CD4-positive, alpha-beta T cell treated with Interleukin-17A for 1 hour (primary cell): ENCODE results near the gene VTI1A.

Experiments
- DNase-seq: peaks from one replicate; pipeline ENCODE4 v3.0.0-alpha.2; 2020

The VTI1A gene

DNA sequence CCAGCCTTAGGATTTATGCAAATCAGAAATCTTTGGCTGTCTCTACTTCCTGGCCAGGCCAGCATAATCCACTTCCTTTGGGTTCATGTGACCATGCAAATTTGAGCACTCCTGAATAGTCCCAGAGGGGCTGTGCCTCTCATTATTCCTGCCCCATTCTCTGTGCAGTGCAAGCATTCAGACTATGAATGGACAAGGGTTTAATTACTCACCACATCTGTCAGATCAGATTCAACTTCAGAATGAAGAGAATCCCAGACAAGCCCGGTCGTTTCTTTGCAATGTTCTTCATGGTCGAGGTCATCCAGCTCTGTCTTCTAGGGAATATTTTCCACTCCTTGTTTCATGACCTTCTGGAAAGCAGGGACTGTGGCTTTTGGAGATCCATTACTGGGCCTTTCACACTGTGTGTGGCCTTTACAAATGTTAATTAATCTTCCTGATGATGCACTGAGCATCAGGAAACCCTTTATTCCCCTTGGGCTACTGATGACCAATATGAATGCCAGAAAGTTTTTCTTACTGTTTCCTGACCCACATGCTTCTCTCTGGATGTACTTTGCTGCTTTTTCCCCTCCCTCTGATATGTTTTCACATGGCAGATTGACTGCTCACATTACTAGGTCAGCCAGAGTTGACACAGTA is 285.4 kb downstream of the VTI1A start:
- DNase-seq, result no peak

DNA sequence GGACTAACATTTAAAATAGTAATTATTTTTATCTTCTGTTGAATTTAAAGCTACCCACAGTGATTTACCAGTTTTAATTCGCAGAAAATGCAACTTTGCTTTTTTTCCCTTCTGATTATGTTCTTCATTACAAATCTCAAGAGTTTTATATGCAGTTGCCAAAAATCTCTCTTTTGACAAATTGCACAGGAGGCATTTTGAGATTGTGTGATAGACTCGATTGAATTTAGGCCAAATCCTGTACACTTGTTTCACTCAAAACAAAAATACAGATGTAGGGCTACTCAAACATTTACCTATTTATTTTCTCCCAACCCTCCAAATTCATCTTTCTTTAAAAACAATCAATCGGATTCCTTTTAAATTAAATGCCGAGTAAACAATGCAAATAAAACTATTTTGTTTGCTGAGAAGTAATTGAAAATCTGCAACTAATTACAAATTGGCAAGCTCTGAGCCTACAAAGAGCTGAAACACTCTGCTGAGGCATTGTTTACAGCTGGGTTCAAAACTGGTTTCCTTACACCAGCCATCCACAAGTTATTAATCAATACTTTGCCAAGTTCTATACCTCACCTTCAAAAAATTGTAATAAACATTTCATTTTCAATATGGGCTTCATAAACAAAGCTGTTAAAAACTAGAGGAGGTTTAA is 288.2 kb downstream of the VTI1A start:
- DNase-seq, result no peak

DNA sequence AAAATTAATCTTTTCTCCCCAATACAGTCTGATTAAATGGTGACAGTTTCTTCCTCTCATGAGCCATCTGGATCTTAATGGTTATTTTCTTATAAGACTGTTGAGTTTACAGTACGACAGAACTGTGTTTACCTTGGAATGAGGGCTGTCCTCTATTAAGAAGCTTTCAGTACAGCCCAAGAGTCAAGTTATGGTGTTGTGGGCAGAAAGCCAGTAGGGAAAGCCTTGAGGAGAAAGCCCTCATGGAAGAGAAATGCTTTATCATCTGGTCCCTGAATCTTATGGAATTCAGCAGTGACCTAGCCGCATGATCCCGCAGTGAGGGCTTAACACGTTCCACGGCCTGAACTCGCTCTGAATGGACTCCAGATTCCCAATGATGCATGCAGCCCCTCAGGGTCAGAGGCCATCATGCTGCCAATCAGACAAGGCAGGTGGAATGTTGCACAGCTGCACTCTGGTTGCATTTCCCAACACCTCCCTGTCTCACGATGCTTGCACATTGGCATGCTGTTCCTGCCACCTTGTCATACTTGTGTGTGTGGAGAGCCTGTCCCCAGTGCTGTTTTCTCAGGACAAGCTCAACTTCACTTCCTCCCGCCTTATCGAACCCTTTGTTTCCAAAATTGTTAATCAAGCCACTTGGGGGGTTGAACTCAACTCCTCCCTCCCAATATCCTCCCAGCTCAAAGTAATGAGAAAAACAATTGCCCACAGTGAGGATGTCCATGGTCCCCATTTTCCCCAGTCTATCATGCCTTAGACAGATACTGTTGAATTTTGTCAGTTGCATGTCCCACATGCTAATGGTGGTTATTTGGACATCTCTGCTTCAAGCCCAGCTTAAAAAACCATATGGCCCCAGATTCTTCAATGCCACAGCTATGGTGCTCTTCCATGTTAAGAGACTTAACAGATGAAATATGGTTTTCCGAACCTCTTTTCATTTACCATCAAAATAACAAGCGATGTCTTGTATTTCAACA is 291.9 kb downstream of the VTI1A start:
- DNase-seq, result no peak

DNA sequence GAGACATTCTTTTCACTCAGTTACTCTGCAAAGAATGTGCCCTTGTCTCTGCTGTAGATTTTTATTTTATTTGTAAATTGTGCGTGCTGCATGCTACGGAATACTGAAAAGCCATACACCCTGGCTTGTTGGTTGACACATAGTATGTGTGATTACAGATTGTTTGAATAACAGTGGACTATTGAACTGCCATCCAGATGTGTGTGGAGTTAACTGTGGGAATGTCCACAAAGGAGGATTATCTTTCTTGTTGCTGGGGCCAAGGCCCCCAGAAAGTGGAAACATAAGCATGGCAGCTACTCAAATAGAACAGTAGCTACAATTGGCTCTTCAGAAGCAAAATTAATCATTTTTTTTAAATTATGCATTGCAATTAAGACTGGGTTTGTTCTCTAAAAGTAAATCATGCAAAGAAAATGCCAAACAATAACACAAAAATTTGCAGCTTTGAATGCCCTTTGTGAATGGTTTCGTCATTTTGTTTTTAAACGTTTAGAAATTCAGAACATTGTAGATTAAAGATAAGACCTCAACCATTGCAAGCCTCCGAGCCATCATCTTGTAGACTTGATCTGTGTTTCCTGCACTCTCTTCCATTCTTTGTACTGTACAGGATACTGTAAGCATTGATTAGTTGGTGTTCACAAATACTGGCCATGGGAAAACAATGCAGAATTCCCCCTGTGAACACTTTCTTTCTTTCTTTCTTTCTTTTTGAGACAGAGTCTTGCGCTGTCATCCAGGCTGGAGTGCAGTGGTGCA is 292.8 kb downstream of the VTI1A start:
- no peak for DNase-seq

DNA sequence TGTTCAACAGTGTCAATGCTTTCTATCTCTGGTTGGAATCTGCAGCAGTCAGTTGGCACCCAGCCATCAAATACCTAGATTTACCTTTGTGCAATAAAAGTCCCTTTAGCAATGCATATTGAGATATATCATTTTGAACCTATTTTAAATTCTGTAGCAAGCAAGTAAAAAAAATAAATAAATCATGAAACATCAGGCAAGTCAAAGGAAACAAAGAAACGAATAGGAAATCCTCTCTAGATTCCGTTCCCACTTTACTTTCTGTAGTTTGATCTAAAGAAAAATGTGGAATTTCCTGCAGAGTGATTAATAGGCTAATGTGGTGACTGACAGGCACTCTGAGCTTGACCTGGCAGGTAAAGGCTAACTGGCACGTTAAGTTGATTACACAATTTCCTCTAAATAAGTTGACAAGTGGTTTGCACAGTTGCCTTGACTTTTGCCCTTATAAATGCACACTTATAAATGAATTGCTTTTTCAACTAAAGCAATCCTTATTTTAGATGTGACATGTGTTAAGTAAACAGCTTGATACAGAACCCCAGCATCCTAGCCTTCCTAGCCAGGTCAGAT is 294.9 kb downstream of the VTI1A start:
- no peak for DNase-seq

DNA sequence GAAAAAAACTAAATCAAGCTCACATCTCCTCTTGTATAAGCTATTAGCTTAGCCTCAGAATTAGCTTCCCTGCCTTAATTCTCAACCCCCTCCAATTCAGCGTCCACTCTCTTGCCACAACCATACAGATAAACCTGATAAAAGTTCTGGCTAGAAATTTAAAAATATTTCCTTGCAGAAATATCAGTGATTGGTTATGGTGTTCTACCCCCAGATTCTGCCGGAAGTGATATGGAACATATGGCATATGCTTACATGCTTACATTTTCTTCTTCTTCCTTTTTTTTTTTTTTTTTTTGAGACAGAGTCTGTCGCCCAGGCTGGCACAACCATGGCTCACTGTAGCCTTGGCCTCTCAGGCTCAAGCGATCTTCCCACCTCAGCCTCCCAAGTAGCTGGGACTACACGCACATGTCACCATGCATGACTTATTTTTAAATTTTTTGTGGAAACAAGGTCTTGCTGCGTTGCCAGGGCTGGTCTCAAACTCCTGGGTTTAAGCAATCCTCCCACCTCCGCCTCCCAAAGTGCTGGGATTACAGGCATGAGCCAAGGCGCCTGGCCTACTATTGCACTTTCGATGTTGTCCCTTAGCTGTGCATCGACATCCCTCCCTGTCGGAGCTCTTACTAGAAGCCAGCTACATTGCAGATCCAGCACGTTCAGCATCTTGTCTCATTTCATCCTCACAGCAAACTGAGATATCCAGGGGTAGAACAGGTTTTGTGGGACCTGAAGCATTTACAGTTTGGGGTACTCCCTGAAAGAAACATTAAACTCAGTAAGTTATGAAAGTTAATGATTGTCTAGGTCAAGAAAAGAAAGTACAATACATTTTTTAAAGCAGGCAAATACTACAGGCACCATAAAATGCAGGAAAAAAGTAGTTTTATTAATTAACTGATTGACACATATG is 297.4 kb downstream of the VTI1A start:
- no peak for DNase-seq

DNA sequence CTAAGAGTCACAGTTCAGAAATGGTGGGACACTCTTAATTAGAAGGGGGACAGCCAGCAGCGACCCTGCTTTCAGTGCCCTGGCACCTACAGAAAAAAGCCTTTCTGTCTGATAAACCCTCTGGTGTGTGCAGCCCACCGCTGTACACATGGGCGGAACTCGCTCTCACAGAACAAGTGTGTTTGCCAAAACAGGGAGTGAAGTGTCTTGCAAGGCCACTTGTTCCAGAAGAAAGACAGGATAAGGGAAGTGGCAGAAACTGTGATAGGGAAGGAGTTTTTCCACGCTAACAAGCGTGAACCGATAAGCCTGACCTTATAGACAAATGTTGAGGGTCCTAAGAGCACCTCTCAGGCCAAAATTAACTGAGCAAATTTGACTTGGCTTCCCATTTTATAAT is 299.3 kb downstream of the VTI1A start:
- no peak for DNase-seq

DNA sequence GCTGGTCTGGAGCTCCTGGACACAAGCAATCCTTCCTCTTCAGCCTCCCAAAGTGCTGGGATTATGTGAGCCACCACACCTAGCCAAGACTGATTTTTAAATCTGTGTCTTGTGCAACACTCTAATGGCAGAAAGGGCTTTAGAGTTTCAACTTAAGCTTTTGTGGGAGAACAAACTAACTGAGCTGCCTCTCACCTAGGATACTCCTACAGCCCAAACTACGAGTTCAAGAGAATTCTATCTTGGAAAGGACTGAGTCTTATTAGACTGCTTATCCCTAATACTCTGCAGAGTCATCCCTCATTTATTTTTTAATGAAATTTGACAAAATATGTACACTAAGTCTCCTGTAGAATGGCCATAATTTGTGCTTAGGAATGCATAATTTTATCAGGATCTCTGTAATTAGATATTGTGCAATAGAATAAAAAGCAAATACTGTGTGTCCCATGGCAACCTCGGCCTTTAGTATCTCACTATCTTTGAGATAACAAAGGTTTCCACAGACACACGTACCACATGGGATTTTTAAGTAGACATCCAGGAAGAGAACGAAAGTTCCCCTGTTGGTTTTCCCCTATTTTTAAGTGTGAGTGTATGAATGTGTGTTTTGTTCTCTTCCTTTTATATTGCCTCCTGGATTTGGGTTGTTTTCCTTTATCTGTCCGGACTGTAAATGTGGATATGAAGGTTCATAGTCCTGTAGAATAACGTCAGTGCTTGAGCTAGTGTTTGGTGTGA is 303.6 kb downstream of the VTI1A start:
- DNase-seq, result no peak

DNA sequence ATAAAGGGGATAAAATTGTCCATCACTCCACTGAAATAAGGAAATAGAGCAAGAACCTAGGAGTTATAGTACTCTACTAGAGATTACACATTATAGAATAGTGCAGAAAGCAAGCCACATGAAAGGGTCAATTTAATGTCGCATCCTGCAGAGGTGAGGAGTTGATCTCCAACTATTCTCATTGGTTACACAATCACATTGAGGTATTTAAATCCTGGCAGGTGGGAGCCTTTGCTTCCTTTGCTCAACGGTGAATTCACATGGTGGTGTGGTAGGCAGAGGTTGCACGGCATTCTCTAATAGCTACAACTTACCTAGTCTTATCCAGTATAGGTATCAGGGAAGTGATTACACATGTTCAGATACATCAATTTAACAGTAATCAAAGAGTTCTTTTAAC is 304.6 kb downstream of the VTI1A start:
- no peak for DNase-seq

DNA sequence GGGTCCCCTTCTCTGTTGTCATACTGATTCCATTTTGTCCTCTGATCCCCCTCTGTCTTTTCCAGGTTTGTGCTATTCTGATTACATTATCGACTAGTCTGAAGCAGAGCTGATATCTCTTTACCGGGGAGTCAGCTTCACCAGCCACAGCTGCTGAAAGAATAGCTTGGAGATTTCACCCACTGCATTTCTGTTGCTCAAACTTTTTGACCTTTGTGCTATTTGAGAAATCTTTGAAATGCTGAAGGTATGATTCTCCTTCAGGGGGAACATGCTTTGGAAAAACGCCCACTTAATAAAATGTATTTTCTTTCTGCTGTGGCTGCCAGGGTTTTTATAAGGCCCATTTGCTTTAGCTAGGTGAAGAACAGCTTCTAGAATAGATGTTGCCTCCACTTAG is 305.3 kb downstream of the VTI1A start:
- DNase-seq, result no peak

DNA sequence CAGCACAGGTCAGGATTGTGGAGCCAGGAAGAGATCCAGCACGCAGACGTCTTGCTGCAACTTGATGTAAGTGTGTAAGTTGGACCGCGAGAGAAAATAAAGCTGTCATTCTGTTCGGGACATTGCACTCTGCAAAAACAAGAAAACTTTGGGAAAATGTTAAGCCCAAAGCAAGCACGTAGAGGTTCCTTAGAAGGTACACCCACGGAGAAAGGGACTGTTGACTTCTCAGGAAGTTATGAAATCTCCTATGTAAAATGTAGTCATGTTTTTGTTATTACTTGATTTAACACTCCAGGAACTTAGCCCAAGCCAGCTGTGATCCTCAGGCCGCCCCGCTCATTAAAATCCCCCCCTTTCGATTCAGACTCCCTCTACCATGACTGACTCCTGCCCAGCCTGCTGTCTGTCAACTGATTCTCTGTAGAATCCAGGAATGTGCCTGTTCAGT is 307.0 kb downstream of the VTI1A start:
- DNase-seq, result no peak

DNA sequence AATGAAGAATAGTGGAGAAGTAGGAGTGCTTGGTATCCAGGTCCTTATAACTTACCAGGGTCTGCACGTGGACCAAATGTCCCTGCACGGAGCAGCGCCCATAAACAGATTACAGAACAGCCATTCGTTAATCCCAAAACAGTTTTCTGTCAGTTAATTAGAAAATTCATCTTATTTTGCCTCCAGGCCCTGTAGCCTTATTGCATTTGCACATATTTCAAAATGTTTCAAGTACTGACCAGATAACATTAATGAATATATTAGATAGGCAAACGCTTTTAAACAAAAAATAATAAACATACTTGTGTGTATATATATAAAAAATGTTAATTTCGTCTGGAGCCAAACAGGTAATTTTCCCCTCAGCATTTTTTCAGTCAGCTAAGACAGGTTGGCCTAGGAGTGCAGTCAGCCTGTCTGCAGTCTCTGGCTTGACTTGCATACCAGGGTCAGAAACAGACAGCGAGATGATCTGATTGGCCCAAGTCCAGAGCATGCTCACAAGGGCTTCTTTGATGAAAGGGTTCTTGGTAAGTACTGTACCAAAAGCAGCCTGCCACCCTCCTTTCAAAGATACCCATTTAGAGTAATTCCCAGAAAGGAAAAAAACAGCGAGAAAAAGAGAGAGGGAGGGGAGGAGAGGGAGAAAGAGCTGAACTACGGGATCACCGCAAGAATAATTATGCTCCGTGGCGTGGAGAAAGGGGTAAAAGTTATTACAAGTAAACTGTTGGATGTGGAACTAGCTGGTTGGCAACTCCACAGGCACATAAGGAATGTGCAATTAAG is 308.6 kb downstream of the VTI1A start:
- DNase-seq, result no peak

DNA sequence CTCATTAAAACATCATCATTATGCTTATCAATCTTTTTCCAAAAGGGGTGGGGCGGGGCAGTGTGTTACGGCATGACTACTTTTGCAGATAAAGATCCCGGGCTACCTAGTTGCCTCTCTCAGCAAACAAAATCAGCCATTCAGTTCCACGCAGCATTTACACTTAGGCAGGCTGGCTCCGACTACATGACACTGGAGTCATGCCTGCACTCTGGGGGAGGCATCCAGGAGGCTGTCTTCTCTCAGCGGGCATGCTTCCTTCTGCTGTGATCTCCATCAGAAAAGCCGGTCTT is 309.2 kb downstream of the VTI1A start:
- no peak for DNase-seq

DNA sequence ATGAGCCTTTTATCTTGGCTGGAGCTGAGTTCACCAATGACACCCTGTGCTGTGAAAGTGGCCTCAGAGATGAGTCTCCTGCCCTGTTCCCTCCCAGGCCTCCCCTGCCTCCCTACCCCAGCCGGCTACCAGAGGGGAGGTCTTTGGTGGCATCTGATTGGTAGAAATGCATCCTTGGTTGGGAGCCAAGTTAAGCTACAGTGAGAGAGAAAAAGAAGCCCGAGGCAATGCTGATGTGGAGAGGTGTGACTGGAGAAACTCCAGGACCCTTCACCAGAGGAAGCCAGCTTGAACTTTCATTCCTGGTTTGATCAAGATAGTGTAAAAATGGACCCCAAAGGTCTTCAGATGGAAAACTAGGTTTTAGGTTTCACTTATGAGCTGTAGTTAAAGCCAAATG is 311.9 kb downstream of the VTI1A start:
- DNase-seq, result no peak

DNA sequence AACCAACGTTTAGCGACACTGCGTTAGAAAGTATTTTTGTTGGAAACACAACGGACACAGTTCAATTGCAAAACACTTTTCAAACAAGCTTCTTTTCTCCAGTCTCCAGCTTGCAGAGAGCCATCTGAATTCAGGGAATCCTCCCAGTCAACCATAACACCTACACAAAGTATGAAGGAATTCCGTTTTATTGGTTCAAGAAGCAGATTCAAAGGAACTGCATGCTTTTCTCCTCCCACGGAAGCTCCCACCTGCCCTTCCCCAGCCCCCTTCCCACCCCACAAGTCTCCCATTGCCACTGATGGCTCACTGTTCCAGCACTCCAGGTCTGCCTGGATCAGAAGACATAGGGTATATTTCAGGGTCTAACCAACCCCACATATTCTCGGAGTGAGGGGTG is 312.5 kb downstream of the VTI1A start:
- DNase-seq, result no peak

DNA sequence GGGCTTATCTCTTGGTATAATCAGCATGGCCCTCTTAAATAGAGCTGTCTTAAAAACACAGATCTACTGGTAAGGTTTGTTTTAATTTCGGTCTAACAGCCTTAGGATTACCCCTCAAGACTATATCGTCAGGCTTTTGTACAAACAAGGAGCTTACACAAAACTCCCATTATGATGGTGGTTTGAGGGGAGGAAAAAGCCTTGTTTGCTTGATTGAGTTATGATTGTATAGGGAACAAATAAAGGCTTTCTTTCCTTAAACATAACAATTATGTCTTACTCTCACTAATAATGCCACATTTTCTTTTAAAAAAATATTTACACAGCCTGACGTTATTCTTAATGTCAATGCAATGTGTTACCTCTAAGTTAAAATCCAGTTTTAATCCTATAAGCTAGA is 314.2 kb downstream of the VTI1A start:
- no peak for DNase-seq

DNA sequence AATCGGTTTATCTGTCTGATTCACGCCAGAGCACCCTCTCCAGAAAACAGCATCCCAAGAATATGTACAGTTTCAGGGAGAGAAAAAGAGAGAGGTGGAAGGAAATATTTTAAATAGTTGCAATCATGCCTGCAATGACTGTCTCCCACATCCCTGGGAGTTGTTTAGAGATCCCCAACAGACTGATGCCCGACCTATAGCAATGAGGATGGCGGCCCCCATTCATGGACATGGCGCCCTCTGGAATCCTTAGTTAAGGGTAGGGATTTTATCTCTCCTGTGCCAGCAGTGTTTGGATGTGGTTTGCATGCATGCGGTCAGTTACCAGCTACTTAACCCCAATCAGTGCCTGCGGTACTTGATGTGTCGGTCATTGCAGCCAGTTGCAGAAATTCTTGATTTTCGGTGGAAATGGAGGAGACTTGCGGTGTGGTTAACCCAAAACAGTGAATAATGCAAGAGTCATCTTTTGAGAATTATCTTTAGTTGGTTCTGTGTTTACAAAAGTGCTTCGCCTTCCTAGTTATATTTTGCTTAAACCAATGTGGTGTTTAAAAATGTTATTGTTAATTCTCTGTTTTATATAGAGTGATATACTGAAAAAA is 317.0 kb downstream of the VTI1A start:
- DNase-seq, result no peak

DNA sequence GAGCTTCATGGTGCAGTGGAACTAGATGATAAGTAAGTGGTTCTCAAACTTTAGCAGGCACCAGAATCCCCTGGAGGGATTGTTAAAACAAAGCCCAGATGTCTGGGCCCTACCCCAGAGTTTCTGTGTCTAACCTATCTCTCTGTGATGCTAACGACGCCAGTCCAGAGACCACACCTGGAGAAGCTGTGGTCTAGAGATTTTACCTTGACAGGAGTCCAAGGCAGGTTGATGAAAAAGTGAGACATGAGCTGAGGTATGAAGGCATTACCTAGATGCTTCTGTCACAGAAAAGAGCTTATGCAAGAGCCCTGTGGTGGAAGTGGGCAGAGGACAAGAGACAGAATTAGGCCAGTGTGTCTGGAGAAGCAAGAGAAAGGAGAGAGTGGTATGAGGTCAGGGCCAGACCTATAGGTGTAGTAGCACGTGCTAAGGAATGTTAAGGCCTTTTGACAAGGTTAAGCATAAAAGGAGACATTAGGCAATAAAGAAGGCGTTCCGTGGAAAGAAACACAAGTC is 318.8 kb downstream of the VTI1A start:
- DNase-seq, result no peak

DNA sequence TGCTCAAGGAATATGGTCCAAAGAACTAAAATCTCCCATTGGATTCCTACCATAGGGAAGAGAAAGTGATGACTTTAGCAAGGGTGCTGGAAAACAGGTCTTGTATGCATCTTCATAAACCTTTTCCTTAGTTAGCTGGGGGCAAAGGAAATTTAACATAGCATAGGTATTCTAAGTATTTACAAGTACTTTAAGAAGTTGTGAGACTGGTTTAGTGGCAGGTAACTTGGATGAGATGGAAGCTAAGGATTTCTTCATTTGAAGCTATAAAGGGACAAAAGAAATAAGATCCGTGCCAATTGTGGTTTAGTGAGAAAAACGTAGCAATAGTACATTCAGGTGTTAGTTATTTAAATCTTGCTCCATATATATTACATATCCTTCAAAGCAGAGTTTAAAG is 319.6 kb downstream of the VTI1A start:
- no peak for DNase-seq
